ENCODE measurements around the gene MED12.
"Not testable (repeated sequence)": the region's sequence is repeated elsewhere in the genome, so short reads cannot be mapped to it uniquely, and the experiment has no call there.

The MED12 gene

GRCh38 chrX:71162981-71163380 is 44.6 kb downstream of the MED12 start:
- no peak for TF ChIP-seq ZNF274 (IDR thresholded peaks at IDR 0.05; ENCODE audit: low read depth, low read length)
- H3K4me3 ChIP-seq (ENCODE audit: low read length): no peak overlapping the region

GRCh38 chrX:71164071-71164470 is 45.7 kb downstream of the MED12 start:
- no peak for TF ChIP-seq ZNF274 (IDR thresholded peaks at IDR 0.05; ENCODE audit: low read depth, low read length)
- no peak overlapping the region for H3K4me3 ChIP-seq (ENCODE audit: low read length)

GRCh38 chrX:71166461-71166860 is 48.1 kb downstream of the MED12 start:
- no peak for TF ChIP-seq ZNF274 (IDR thresholded peaks at IDR 0.05; ENCODE audit: low read depth, low read length)
- H3K4me3 ChIP-seq (ENCODE audit: low read length): no peak overlapping the region

- no peak for TF ChIP-seq ZNF274 (IDR thresholded peaks at IDR 0.05; ENCODE audit: low read depth, low read length)
- H3K4me3 ChIP-seq (ENCODE audit: low read length): no peak overlapping the region
Measured at GRCh38 chrX:71167031-71167781, 48.8 kb downstream of the MED12 start.

GRCh38 chrX:71168134-71168533 is 49.7 kb downstream of the MED12 start:
- H3K4me3 ChIP-seq (ENCODE audit: low read length): no peak overlapping the region
- no peak for TF ChIP-seq ZNF274 (IDR thresholded peaks at IDR 0.05; ENCODE audit: low read depth, low read length)

- no peak for TF ChIP-seq ZNF274 (IDR thresholded peaks at IDR 0.05; ENCODE audit: low read depth, low read length)
- H3K4me3 ChIP-seq (ENCODE audit: low read length): no peak overlapping the region
Measured at GRCh38 chrX:71169586-71169985, 51.2 kb downstream of the MED12 start.

- no peak for TF ChIP-seq ZNF274 (IDR thresholded peaks at IDR 0.05; ENCODE audit: low read depth, low read length)
- H3K4me3 ChIP-seq (ENCODE audit: low read length): no peak overlapping the region
Measured at GRCh38 chrX:71170660-71171059, 52.3 kb downstream of the MED12 start.

GRCh38 chrX:71171110-71171801 is 52.9 kb downstream of the MED12 start:
- H3K4me3 ChIP-seq (ENCODE audit: low read length): no peak overlapping the region
- no peak for TF ChIP-seq ZNF274 (IDR thresholded peaks at IDR 0.05; ENCODE audit: low read depth, low read length)

DNA sequence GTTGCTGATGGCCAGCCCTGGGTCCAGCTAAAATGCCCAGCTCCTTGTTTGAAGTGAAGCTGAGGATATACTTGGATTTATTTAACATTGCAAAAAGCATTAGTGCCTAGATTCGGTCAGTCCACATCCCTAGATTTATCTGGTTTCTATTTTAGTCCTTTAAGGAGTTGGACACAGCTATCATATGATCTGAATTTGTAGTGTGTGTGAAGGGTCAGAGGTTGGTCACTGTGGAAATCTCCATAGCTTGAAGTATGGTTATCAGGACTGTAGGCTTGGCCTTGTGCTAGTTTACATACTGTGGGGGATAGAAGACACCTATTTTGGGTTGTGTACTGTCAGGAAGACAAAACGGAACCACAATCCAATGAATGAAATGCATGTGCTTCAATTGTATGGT is 55.0 kb downstream of the MED12 start:
- H3K4me3 ChIP-seq (ENCODE audit: low read length): no peak overlapping the region
- no peak for TF ChIP-seq ZNF274 (IDR thresholded peaks at IDR 0.05; ENCODE audit: low read depth, low read length)

DNA sequence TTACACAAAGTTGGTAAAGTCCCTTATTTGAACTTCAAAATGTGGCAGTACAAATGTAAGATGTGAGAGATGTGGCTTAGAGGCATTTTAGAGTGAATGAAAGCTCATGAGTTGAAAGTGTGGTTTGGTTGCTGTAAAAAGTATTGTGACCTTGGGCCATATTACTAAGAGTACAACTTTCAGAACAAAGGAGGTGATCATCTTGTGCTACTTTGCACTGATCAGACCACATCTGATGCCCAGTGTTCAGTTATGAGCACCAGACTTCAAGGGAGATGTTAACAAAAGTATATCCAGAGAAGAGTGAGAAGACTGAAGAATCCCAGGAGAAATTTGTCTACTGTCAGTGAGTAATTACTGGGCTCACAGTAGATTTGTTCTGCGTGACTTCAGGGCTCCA is 56.4 kb downstream of the MED12 start:
- H3K4me3 ChIP-seq (ENCODE audit: low read length): no peak overlapping the region
- no peak for TF ChIP-seq ZNF274 (IDR thresholded peaks at IDR 0.05; ENCODE audit: low read depth, low read length)

DNA sequence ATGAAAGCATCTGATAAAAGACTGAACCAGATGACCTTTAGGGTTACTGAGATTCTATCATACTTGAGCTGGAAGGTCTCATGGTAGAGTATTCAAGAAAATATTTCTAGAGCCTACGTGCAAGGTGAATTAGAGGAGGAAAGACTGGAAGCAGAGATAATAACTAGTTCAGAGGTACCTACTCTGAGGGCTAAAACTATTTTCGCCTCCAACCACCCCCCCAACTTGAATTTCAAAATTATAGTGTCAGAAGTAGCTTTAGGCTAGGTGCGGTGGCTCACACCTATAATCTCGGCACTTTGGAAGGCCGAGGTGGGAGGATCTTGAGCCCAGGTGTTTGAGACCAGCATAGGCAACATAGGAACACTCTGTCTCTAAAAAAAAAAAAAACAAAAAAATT is 57.1 kb downstream of the MED12 start:
- no peak for TF ChIP-seq ZNF274 (IDR thresholded peaks at IDR 0.05; ENCODE audit: low read depth, low read length)
- H3K4me3 ChIP-seq (ENCODE audit: low read length): no peak overlapping the region

DNA sequence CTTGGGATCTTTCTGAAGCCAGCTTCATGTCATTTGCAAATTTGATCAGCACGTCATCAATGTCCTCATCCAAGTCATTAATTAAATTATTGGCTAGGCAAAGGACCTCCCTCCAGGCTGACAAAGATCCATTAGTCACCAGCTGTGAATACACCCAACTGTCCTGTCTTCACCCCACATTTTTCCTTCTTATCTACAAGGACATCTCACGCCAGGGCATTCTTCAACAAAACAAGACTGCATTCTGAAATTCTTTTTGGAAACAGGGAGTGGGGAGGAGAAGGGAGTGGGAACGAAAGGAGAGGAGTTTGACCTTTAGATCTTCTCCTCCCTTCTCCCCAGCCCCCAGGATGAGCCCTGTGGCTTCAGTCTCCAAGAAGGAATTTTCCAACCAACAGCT is 58.9 kb downstream of the MED12 start:
- H3K4me3 ChIP-seq (ENCODE audit: low read length): no peak overlapping the region
- TF ChIP-seq ZNF274 (IDR thresholded peaks at IDR 0.05; ENCODE audit: low read depth, low read length): no peak

DNA sequence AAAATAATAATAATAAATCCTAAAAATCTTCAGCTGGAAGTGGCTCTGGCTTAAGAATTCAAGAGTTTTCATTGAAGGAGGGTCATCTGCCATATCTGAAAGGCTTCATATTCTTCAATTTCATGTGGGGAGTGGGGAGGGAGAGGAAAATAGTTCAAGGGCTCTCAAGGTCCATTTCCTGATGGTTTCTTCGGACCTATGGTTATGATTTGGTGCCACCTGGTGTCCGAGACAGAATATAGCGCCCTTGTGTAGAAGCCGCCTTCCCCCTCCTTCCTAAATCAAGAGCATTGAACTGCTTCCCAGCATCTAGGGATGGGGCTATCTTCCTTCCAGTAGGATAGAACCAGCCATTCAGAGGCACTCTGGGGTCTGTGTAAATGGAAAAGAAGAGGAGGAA is 60.5 kb downstream of the MED12 start:
- TF ChIP-seq ZNF274 (IDR thresholded peaks at IDR 0.05; ENCODE audit: low read depth, low read length): no peak
- H3K4me3 ChIP-seq (ENCODE audit: low read length): no peak overlapping the region

DNA sequence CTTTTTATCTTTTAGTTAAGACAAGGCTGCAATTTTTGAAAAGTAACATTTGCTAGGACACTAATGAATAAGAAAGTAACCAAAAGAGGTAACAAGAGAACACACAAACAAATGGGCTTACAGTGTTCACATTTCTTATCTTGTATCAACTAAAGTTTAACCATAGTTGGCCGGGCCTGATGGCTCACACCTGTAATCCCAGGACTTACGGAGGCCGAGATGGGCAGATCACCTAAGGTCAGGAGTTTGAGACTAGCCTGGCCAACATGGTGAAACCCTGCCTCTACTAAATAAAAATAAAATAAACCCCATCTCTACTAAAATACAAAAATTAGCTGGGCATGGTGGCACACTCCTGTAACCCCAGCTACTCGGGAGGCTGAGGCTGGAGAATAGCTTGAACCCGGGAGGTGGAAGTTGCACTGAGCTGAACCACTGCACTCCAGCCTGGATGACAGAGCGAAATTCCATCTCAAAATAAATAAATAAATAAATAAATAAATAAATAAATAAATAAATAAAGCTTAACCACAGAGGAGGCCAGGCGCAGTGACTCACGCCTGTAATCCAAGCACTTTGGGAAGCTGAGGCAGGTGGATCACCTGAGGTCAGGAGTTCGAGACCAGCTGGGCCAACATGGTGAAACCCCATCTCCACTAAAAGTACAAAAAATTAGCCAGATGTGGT is 62.3 kb downstream of the MED12 start:
- H3K4me3 ChIP-seq (ENCODE audit: low read length): not testable (repeated sequence)

DNA sequence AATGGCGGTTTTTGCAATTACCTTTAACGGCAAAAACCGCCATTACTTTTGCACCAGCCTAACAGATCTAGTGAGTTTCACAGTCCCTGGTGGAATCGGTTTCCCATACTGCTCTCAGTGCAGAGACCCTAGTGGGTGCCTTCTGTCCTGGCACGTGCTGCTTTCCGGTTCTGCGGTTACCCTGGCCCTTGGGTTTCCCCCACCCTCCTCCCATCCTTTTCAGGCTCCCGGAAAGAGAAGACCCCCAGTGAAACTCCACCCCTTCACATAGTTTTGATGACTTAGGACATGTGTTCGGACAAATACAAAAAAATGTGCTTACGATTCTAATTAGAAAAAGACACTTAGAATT is 63.1 kb downstream of the MED12 start:
- H3K4me3 ChIP-seq (ENCODE audit: low read length): peak overlapping the region; percentile 36; the same call in 1 of the 2 replicates
- no peak for TF ChIP-seq ZNF274 (IDR thresholded peaks at IDR 0.05; ENCODE audit: low read depth, low read length)
